ENCODE data around the gene RGS3.

GRCh38 chr9:113559834-113560800 lies 96.6 kb downstream of the RGS3 start:
- no peak for TF ChIP-seq GATA2 (CRISPR knock-in tag; IDR thresholded peaks at IDR 0.05)
- TF ChIP-seq SMC3 (IDR thresholded peaks at IDR 0.05; ENCODE audit: low read depth, low read length), result no peak
- no peak for TF ChIP-seq CTCF (IDR thresholded peaks at IDR 0.05)
